ENCODE data around the gene UBASH3A. TPM values are rescaled to one million over a fixed set of nuclear protein-coding genes. Genes with fewer than 3 reads are reported as not detected.
A peak's percentile ranks its signal among the peaks of the same experiment; 100 is the strongest.

UBASH3A gene
- total RNA-seq, 1 donor from 2014 or later = not detected

DNA sequence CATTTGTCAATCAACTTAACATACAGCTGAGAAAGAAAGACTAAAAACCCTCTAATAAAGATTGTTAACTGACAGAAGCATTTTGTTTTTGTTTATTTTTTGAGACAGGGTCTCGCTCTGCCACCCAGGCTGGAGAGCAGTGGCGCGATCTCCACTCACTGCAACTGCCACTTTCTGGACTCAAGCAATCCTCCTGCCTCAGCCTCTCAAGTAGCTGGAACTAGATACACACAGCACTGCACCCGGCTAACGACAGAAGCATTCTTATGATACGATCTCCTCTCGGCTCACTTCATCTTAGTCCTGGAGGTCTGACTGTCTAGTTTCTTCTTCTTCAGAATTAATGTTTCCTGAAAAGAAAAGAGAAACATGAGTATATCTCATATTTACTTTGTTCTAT, 68.8 kb downstream of the UBASH3A start:
- Mint-ChIP-seq H3K4me1 (ENCODE audit: low read depth, unreplicated experiment) (peaks cover 14% of the 10 kb centered on the region), H3K9me3 (ENCODE audit: unreplicated experiment) (peaks cover 4% of the 10 kb centered on the region), H3K27me3 (ENCODE audit: unreplicated experiment) (peaks cover 5% of the 10 kb centered on the region), H3K4me3 (ENCODE audit: unreplicated experiment) (no peak overlapping the region), H3K27ac (ENCODE audit: unreplicated experiment) (no peak overlapping the region), H3K36me3 (ENCODE audit: unreplicated experiment) (no peaks in the 10 kb centered on the region)
- TF ChIP-seq, protein P1, sequence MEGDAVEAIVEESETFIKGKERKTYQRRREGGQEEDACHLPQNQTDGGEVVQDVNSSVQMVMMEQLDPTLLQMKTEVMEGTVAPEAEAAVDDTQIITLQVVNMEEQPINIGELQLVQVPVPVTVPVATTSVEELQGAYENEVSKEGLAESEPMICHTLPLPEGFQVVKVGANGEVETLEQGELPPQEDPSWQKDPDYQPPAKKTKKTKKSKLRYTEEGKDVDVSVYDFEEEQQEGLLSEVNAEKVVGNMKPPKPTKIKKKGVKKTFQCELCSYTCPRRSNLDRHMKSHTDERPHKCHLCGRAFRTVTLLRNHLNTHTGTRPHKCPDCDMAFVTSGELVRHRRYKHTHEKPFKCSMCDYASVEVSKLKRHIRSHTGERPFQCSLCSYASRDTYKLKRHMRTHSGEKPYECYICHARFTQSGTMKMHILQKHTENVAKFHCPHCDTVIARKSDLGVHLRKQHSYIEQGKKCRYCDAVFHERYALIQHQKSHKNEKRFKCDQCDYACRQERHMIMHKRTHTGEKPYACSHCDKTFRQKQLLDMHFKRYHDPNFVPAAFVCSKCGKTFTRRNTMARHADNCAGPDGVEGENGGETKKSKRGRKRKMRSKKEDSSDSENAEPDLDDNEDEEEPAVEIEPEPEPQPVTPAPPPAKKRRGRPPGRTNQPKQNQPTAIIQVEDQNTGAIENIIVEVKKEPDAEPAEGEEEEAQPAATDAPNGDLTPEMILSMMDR (IDR thresholded peaks at IDR 0.05; ENCODE audit: partially characterized antibody, unreplicated experiment) = no peak
- no peak for DNase-seq

DNA sequence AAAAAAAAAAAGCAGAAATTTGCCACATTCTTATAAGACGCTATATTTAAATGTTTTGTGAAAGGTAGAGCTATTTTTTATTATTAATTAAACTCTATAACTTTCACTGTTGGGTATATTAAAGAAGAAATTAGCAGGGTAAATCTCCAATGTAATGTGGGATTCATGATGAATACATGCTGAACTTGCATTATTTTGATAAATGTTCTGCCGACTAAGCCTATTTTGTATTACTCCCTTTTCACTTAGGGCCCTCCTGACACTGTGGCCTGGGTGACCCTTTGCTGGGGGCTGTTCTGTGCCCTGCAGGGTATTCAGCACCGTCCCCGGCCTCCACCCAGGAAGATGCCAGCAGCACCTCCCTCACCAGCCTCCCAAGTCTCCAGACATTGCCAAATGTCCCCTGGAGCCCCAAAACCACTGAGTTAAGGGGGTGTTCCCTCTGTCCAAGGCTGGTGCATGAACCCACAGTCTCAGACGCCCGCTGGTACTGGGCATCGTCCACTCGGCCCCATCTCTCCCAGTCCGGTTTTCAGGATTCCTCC, 69.9 kb downstream of the UBASH3A start:
- Mint-ChIP-seq H3K9me3 (ENCODE audit: unreplicated experiment) (peaks cover 4% of the 10 kb centered on the region), H3K27me3 (ENCODE audit: unreplicated experiment) (peaks cover 5% of the 10 kb centered on the region), H3K27ac (ENCODE audit: unreplicated experiment) (no peak overlapping the region), H3K4me3 (ENCODE audit: unreplicated experiment) (no peak overlapping the region), H3K4me1 (ENCODE audit: low read depth, unreplicated experiment) (peaks cover 12% of the 10 kb centered on the region), H3K36me3 (ENCODE audit: unreplicated experiment) (no peaks in the 10 kb centered on the region)
- DNase-seq = no peak
- TF ChIP-seq, protein P1 (IDR thresholded peaks at IDR 0.05; ENCODE audit: partially characterized antibody, unreplicated experiment) = no peak

DNA sequence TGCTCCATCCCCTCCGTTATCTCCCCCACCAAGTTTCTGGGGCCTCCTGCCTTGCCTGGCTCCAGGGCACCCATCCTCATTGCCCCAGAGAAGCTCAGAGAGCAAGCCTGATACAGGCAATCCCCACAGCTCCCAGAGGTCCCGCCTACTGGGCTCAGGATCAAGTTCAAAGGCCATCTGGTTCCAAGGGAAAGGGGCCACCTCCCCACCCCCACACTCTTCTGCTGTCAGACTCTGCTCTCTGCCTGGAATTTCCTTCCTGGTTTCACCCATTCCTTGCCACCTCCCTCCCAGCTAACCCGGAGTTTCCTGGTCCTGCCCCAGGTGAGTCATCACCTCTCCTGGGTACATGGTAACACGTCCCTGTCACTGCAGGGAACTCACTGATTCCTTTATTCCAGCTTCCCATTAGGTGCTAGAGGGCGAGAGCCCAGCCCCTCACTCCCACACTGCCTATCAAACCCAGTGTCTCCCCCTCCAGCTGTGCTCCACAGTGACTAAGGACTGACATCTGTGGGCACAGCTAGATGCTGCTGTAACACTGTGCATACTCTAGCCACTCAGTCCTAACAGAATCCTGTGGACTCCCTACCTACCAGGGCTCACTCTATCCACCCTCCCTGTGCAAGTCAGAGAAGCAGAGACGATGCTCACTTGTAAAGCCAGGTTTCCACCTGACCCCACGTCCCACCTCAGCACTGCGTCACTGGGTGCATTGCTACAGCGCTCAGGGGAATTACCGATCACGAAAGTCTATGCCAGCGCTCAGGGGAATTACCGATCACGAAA, 70.5 kb downstream of the UBASH3A start:
- TF ChIP-seq, protein P1 (IDR thresholded peaks at IDR 0.05; ENCODE audit: partially characterized antibody, unreplicated experiment) = no peak
- Mint-ChIP-seq H3K36me3 (ENCODE audit: unreplicated experiment) (no peaks in the 10 kb centered on the region), H3K9me3 (ENCODE audit: unreplicated experiment) (peaks cover 4% of the 10 kb centered on the region), H3K4me1 (ENCODE audit: low read depth, unreplicated experiment) (peaks cover 12% of the 10 kb centered on the region), H3K4me3 (ENCODE audit: unreplicated experiment) (peak overlapping the region; percentile 21), H3K27ac (ENCODE audit: unreplicated experiment) (no peak overlapping the region), H3K27me3 (ENCODE audit: unreplicated experiment) (peaks cover 5% of the 10 kb centered on the region)
- no peak for DNase-seq

DNA sequence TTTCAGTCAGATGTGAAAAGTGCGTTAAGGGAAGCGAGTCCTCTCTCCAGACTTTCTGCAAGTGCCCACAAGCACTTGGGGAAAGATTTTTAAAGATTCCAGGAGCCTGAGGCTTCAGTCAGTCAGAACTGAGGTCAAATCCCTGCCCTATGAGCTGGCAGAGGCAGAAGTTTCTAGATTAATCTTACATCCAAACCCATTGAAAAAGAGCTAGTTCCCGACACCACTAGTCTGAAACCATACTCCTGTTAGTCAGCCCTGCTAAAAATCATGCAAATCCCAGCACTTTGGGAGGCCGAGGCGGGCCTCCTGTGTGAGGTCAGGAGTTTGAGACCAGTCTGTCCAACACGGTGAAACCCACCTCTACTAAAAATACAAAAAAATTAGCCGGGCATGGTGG, 71.3 kb downstream of the UBASH3A start:
- H3K36me3 Mint-ChIP-seq (ENCODE audit: unreplicated experiment) = no peaks in the 10 kb centered on the region
- H3K9me3 Mint-ChIP-seq (ENCODE audit: unreplicated experiment) = peaks cover 4% of the 10 kb centered on the region
- H3K27ac Mint-ChIP-seq (ENCODE audit: unreplicated experiment) = no peak overlapping the region

More for the DNA sequence above, 71.3 kb downstream of the UBASH3A start:
- Mint-ChIP-seq H3K27me3 (ENCODE audit: unreplicated experiment) (peaks cover 7% of the 10 kb centered on the region), H3K4me1 (ENCODE audit: low read depth, unreplicated experiment) (peaks cover 12% of the 10 kb centered on the region), H3K4me3 (ENCODE audit: unreplicated experiment) (no peak overlapping the region)
- DNase-seq = no peak
- TF ChIP-seq, protein P1 (IDR thresholded peaks at IDR 0.05; ENCODE audit: partially characterized antibody, unreplicated experiment) = no peak
